ENCODE measurements around the gene ELMO1.

Gene ELMO1

DNA sequence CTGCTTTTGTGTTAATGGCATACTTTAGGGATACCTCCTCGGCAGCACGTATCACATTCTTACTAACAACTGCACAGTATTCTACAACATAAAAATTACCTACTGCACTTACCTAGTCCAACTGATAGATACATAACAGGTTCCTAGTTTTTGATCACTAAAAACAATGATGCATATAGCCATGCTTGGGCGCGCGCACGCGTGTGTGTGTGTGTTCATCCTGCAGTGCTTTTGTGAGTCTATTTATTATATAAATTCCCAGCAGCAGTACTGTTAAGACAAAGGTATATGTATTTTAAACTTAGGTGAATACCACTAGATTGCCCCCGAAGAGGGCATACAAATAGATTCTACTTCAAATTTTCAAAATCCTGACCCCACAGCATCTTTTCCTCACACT, 181.4 kb downstream of the ELMO1 start:
- ATAC-seq (no peak), DNase-seq (no peak)

GRCh38 chr7:37265876-37266275, 182.8 kb downstream of the ELMO1 start:
- ATAC-seq (no peak), DNase-seq (no peak)

GRCh38 chr7:37265006-37265405, 183.7 kb downstream of the ELMO1 start:
- ATAC-seq (no peak), DNase-seq (no peak)

GRCh38 chr7:37262181-37262580, 186.5 kb downstream of the ELMO1 start:
- ATAC-seq (no peak), DNase-seq (no peak)

GRCh38 chr7:37259319-37259821, 189.3 kb downstream of the ELMO1 start:
- no peak for DNase-seq
- no peak for ATAC-seq

DNA sequence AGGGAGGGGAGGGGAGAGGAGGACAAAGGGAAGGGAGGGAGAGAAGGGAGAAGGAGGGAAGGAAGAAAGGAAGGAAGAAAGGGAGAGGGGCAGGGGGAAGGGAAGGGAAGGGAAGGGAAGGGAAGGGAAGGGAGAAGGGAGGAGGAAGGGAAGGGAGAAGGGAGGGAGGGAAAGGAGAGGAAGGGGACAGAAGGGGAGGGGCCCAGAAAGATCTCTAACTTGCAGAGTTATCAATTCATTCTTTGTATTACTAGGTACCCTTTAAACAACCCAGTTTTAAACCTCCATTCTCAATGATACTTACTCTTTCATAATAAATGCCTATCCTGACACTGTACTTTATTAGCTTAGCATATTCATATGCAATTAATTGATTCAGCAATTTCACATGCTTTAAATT, 192.0 kb downstream of the ELMO1 start:
- DNase-seq (no peak), ATAC-seq (no peak)

- ATAC-seq (no peak), DNase-seq (no peak)
Observed at GRCh38 chr7:37255327-37255944, 193.2 kb downstream of the ELMO1 start.

DNA sequence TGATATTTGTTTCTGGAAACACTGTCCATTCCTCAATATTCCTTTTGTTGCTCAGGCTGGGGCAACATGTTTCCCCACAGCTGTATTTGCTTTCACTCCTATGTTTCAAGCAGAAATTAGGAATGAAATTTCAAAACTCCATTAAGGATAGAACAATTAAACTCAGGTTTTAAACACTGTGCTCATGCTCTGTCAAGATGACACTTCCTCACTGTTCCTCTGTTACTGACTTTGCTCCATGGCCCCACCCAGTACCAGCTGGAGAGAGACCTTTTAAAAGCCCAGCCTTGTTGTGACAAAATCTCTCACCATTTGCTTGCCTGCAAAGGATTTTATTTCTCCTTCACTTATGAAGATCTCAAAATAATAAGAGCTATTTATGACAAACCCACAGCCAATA, 197.4 kb downstream of the ELMO1 start:
- ATAC-seq: no peak
- no peak for DNase-seq

GRCh38 chr7:37249240-37249639, 199.4 kb downstream of the ELMO1 start:
- ATAC-seq (no peak), DNase-seq (no peak)

- ATAC-seq (no peak), DNase-seq (no peak)
Observed at GRCh38 chr7:37248396-37248861, 200.2 kb downstream of the ELMO1 start.

DNA sequence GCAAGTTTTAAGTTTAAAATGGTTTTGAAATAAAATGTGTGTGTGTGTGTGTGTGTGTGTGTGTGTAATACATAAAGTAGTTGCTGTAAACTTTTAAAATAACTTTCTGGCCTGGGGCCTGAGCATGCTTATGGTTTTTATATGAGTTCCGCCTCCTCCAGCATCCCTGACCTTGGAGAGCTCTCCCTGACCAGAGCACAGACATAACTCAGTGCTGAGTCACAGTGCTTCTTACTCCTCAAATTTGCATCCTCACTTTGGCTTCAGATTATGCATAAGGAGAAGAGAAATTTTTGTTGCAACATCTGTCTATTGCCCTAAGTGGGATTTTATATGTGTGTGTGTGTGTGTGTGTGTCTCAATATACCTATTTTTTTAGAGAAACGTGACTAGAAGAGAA, 200.8 kb downstream of the ELMO1 start:
- ATAC-seq (no peak), DNase-seq (no peak)

DNA sequence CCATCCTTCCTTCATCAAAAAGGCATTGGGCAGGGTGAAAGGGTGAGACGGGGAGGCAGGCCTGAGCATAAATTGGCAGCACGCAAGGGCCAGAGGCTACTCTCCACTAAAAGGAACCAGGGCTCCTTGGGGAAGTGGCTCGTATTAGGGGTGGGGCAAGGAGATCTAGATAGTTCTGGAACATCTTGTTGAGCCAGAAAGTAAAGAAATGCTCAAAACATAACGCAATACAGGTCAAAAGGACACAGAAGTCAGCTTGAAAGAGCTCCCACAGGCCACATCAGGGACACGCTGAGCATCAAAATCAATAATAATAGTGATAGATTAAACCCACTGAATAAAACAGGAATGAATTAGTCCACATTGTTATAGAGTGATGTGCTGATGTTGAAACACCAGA, 203.1 kb downstream of the ELMO1 start:
- no peak for DNase-seq
- ATAC-seq: no peak

DNA sequence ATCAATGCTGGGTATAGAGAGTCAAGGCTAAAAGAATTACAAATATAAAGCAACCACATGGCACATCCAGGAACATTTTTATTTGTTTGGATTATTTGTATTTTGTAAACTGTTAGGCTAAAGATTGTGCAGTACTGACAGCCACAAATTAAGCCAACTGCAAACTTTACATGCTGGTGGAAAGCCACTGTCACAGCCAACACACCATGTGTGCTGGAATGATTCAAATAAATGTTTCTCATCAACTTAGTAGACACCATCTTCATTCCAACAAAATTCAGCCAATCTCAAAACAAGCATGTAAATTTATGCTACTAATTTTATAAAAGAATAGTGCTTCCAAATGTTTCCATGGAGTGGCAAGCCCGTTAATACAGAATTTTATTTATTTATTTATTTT, 211.8 kb downstream of the ELMO1 start:
- ATAC-seq (no peak), DNase-seq (no peak)

GRCh38 chr7:37235813-37236212, 212.9 kb downstream of the ELMO1 start:
- ATAC-seq (no peak), DNase-seq (no peak)

DNA sequence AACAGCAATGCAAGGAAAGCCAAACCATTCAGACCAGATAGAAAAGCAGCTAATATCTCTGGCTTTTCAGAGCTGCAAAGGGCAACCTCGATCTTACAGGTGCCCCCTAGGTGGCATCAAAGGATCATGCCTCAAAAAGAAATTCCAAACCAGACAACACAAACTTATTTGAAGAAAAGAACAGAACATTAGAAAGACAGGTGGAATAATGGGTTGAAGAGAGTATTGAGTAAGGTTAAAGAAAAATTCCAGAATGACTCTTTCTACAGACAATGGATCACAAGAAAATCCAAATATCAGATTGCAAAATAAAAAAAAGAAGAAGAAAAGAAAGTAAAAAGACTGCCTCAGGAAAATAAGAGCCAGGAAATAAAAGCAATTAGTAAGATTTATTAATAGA, 213.7 kb downstream of the ELMO1 start:
- DNase-seq (no peak), ATAC-seq (no peak)

DNA sequence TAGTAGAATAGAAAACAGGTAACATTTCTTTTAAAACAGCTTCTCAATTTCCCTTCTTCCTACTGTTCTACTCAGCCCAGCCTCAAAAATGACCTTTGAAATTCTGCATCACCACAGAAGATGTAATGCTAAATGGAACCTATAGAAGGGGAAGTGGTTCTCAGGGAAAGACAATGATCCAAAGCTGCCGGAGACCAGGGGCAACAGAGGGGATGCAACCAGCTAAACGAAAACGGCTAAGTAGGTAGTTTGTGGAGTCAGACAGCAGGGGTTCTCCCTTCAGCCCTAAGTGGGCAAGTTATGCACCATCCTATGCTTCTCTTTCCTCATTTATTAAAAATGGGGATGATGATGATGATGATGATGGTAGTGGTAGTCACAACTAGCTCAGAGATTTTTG, 214.3 kb downstream of the ELMO1 start:
- ATAC-seq: no peak
- DNase-seq: no peak

- no peak for DNase-seq
- no peak for ATAC-seq
Observed at GRCh38 chr7:37231613-37232012, 217.1 kb downstream of the ELMO1 start.

DNA sequence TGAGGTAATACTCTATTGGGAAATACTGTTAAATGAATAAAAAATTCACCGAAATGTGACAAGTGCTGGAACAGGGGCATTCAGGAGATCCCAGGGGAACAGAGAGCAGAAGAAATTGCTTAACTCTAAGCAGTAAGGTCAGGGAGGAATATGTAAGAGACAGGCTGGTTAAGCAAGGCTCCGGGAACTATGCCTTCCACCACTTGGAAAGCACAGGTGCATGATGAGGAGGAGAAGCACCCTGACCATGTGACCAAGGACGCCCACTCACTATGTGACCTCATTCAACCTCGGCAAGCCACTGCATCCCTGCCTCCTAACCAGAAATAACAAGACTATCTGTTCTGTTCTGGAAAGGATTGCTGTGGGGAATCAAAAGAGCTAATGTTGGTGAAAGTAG, 218.4 kb downstream of the ELMO1 start:
- ATAC-seq (no peak), DNase-seq (no peak)

DNA sequence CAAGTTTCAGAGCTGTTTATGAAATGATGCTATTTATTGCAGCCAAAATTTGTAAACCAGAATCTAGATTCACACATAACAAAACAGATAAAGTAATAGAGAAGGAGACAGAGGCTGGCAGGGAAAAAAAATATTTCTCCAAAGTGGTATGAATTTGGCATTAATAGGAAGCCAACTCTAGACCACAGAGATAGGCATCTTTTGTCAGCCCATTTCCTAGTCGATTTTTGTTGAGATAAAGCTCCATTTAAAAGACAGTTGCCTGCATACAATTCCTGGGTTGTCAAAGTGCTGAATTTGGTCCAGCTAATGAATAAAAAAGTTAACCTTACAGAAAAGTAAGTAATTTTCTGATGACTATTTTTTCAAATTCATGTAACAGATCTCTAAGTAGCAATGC, 219.3 kb downstream of the ELMO1 start:
- no peak for DNase-seq
- ATAC-seq: no peak

GRCh38 chr7:37225285-37225969, 223.2 kb downstream of the ELMO1 start:
- no peak for ATAC-seq
- no peak for DNase-seq

- ATAC-seq: no peak
- DNase-seq: no peak
Observed at GRCh38 chr7:37224746-37225145, 223.9 kb downstream of the ELMO1 start.

- DNase-seq (no peak), ATAC-seq (no peak)
Observed at GRCh38 chr7:37220664-37221063, 228.0 kb downstream of the ELMO1 start.

GRCh38 chr7:37218956-37219355, 229.7 kb downstream of the ELMO1 start:
- DNase-seq (no peak), ATAC-seq (no peak)

GRCh38 chr7:37216923-37217322, 231.7 kb downstream of the ELMO1 start:
- ATAC-seq (no peak), DNase-seq (no peak)
